Measurements from ENCODE around the gene CENPC.

GRCh38 chr4:67568820-67569219 lies 23.5 kb upstream of the CENPC start:
- TF ChIP-seq, protein P1, sequence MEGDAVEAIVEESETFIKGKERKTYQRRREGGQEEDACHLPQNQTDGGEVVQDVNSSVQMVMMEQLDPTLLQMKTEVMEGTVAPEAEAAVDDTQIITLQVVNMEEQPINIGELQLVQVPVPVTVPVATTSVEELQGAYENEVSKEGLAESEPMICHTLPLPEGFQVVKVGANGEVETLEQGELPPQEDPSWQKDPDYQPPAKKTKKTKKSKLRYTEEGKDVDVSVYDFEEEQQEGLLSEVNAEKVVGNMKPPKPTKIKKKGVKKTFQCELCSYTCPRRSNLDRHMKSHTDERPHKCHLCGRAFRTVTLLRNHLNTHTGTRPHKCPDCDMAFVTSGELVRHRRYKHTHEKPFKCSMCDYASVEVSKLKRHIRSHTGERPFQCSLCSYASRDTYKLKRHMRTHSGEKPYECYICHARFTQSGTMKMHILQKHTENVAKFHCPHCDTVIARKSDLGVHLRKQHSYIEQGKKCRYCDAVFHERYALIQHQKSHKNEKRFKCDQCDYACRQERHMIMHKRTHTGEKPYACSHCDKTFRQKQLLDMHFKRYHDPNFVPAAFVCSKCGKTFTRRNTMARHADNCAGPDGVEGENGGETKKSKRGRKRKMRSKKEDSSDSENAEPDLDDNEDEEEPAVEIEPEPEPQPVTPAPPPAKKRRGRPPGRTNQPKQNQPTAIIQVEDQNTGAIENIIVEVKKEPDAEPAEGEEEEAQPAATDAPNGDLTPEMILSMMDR (IDR thresholded peaks at IDR 0.05), result no peak
- TF ChIP-seq ZFX (IDR thresholded peaks at IDR 0.05; ENCODE audit: borderline replicate concordance), result no peak

Data from 22Rv1 (cell line).